Globus pallidus (tissue), 1 donor: ENCODE results near the gene TMEM14B.
"Not testable (repeated sequence)": the region's sequence is repeated elsewhere in the genome, so short reads cannot be mapped to it uniquely, and the experiment has no call there.

ENCODE experiments used
- DNase-seq: peaks from one replicate; pipeline ENCODE4 v3.0.0-alpha.2; 2015; ENCODE audit warnings: low spot score

Gene TMEM14B

GRCh38 chr6:10747251-10747972, at the start of gene TMEM14B:
Gene TMEM14B, plus strand, starts transcription at chr6:10747805. Its CDS starts 1,441 bp downstream, at chr6:10749246.
- DNase-seq: peak; percentile 98

GRCh38 chr6:10713962-10714361, 33.6 kb upstream of the TMEM14B start:
- no peak for DNase-seq

DNA sequence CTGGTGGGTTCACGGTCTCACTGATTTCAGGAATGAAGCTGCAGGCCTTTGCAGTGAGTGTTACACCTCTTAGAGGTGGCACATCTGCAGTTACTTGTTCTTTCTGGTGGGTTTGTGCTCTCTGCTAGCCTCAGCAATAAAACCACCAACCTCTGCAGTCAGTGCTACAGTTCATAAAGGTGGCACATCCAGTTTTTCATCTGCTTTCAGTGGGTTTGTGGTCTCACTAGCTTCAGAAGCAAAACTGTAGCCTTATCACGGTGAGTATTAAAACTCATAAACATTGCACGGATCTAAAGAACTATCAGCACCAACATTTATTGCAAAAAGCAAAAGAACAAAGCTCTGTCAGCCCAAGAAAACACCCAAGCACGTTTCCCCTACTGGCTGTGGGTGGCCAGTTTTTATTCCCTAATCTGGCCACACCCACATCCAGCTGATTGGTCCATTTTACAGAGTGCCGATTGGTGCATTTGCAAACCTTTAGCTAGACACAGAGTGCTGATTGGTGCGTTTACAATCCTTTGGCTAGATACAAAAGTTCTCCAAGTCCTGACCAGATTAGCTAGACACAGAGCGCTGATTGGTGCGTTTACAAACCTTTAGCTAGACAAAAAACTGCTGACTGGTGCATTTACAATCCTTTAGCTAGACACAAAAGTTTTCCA, 28.2 kb upstream of the TMEM14B start:
- DNase-seq: no peak

- no peak for DNase-seq
These were observed 27.7 kb upstream of the TMEM14B start for GRCh38 chr6:10719964-10720264.

DNA sequence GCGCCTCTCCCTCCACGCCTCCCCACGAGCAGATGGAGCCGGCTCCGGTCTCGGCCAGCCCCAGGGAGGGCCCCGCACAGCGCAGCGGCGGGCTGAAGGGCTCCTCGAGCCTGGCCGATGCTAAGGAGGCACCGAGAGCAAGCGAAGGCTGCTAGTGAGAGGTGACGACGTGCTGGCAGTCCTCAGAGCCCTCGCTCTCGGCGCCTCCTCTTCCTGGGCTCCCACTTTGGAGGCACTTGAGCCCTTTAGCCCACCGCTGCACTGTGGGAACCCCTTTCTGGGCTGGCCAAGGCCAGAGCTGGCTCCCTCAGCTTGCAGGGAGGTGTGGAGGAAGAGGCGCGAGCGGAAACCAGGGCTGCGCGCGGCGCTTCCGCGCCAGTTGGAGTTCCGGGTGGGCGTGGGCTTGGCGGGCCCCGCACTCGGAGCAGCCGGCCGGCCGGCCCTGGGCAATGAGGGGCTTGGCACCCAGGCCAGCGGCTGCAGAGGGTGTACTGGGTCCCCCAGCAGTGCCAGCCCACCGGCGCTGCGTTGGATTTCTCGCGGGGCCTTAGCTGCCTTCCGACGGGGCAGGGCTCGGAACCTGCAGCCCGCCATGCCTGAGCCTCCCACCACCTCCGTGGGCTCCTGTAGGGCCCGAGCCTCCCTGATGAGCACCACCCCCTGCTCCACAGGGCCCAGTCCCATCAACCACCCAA, 27.2 kb upstream of the TMEM14B start:
- DNase-seq: no peak

GRCh38 chr6:10720960-10721849, 26.4 kb upstream of the TMEM14B start:
- DNase-seq: not testable (repeated sequence)

DNA sequence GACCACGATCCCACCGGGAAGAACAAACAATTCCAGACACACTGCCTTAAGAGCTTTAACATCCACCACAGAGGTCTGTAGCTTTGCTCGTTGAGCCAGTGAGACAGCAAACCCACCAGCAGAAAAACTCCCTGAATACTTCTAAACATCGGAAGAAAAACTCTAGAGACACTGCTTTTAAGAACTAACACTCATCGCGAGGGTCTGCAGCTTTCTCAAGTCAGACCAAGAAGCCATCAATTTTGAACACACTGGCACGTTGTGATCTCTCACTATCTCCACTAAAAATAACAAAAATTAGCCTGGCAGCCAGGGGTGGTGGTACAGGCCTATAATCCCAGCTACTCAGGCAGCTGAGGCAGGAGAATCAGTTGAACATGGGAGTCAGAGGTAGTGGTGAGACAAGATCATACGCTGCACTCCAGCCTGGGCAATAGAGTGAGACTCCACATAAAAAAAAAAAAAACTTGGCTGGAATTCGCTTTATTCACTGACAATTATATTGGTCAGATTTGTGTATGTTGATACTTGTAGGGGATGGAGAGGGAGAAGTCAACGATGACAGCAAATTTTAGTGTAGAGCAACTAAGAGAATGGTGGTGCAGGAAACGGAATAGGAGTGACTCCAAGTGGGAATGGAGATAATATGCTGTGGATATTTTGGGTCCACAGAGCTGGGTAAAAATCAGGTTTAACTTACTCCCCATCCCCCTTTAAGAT, 25.6 kb upstream of the TMEM14B start:
- DNase-seq: no peak

- DNase-seq: no peak
These were observed 25.1 kb upstream of the TMEM14B start for GRCh38 chr6:10722570-10722819.

- DNase-seq: peak; percentile 95
These were observed 24.6 kb upstream of the TMEM14B start, which contains the start of gene TMEM14C for GRCh38 chr6:10722820-10723566. Gene TMEM14C, plus strand, starts transcription at chr6:10723070. Its CDS starts 1,544 bp downstream, at chr6:10724614.

DNA sequence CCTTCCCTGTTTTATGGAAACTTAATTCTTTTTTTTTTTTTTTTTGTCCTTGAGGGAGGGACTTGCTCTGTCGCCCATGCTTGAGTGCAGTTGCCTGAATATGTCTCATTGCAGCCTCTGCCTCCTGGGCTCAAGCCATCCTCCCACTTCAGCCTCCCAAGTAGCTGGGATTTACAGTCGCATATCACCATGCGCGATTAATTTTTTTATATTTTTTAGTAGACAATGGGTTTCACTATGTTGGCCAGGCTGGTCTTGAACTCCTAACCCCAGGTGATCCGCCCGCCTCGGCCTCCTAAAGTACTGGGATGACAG, 24.1 kb upstream of the TMEM14B start:
- DNase-seq: no peak

- DNase-seq: no peak
These were observed 22.6 kb upstream of the TMEM14B start for GRCh38 chr6:10725044-10725443.

DNA sequence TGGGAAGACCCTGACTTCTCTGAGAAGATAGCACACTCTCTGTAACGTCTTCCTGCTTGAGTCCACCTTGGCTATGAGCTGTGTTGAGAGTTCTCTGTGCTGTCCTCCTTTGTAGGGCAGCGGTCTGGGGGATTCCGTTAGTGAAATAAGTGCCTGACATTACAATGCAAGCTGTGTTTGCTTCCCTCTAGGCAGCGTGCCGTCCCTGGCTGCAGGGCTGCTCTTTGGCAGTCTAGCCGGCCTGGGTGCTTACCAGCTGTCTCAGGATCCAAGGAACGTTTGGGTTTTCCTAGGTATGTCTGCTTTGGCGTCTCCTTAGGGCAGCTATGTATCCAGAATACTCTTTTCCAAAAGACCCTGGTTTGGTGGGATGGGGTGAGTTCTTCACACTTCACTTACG, 21.9 kb upstream of the TMEM14B start:
- peak; percentile 62 for DNase-seq

GRCh38 chr6:10730254-10730653, 17.4 kb upstream of the TMEM14B start:
- no peak for DNase-seq

- DNase-seq: no peak
These were observed 14.4 kb upstream of the TMEM14B start for GRCh38 chr6:10733151-10733715.

- no peak for DNase-seq
These were observed 13.7 kb upstream of the TMEM14B start for GRCh38 chr6:10733863-10734262.

- no peak for DNase-seq
These were observed 10.9 kb upstream of the TMEM14B start for GRCh38 chr6:10736731-10737130.

GRCh38 chr6:10740061-10740460, 7.5 kb upstream of the TMEM14B start:
- DNase-seq: no peak

GRCh38 chr6:10741643-10742042, 6.0 kb upstream of the TMEM14B start:
- DNase-seq: not testable (repeated sequence)

GRCh38 chr6:10742251-10742650, 5.4 kb upstream of the TMEM14B start:
- DNase-seq: no peak

GRCh38 chr6:10743515-10743914, 4.1 kb upstream of the TMEM14B start:
- DNase-seq: no peak

GRCh38 chr6:10745116-10745515, 2.5 kb upstream of the TMEM14B start:
- no peak for DNase-seq
